Loucy (cell line): Measurements from ENCODE around the gene FAM240A.

ENCODE experiments used
- EZH2phosphoT487 ChIP-seq: fragments of 200-600 bp; IDR thresholded peaks from 2 replicates; pipeline ENCODE4 v1.6.1; 2018; ENCODE audit warnings: antibody characterized with exemption, mild to moderate bottlenecking, moderate library complexity, borderline replicate concordance
- TF ChIP-seq, protein P1 (sequence below): fragments of 200-600 bp; sonication (generic); conservative IDR thresholded peaks from 2 replicates; pipeline ENCODE4 v1.5.1; 2014; ENCODE audit warnings: mild to moderate bottlenecking, antibody characterized with exemption, low read length

DNA sequence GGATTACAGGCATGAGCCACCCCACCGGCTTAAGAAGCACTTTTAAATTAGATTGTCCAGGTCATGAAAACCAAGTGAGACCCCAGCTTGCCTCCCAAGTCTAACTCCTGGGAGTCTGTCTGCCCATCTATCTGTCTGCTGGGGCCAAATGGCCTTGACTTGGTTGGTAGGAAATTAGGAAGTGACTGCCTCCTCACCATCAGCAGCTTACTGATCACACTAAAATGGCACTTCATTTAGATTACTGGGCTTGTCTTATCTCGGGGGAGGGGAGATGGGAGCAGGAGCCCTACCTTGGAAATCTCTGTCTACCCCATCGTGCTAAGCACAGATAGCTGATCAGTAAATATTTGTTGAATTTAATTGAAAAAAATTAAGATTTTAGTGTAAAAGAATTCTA lies 40.6 kb upstream of the FAM240A start:
- TF ChIP-seq, protein P1, sequence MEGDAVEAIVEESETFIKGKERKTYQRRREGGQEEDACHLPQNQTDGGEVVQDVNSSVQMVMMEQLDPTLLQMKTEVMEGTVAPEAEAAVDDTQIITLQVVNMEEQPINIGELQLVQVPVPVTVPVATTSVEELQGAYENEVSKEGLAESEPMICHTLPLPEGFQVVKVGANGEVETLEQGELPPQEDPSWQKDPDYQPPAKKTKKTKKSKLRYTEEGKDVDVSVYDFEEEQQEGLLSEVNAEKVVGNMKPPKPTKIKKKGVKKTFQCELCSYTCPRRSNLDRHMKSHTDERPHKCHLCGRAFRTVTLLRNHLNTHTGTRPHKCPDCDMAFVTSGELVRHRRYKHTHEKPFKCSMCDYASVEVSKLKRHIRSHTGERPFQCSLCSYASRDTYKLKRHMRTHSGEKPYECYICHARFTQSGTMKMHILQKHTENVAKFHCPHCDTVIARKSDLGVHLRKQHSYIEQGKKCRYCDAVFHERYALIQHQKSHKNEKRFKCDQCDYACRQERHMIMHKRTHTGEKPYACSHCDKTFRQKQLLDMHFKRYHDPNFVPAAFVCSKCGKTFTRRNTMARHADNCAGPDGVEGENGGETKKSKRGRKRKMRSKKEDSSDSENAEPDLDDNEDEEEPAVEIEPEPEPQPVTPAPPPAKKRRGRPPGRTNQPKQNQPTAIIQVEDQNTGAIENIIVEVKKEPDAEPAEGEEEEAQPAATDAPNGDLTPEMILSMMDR: no peak
- no peak for TF ChIP-seq EZH2phosphoT487
